Testis (tissue), 3 donors: ENCODE data around the gene OR51A4. TPM values are rescaled to one million over a fixed set of nuclear protein-coding genes. Genes with fewer than 3 reads are reported as not detected.

ENCODE experiments used
- DNase-seq: peaks from one replicate; pipeline ENCODE4 v3.0.0-alpha.2; 2019
- H3K27ac ChIP-seq, 2 donors: fragments of 200-600 bp; sonication (generic); one replicate each; pipeline ENCODE4 v1.5.1; 2019
- H3K27me3 ChIP-seq: fragments of 200-600 bp; sonication (generic); one replicate; pipeline ENCODE4 v1.5.1; 2019
- H3K36me3 ChIP-seq: fragments of 200-600 bp; sonication (generic); one replicate; pipeline ENCODE4 v1.5.1; 2017; ENCODE audit warnings: low read depth; ENCODE audit errors: missing control alignments
- H3K4me1 ChIP-seq: fragments of 200-600 bp; sonication (generic); one replicate; pipeline ENCODE4 v1.5.1; 2019
- H3K4me3 ChIP-seq, 2 donors: fragments of 200-600 bp; sonication (generic); one replicate each; pipeline ENCODE4 v1.5.1; 2017 to 2019
- H3K9me3 ChIP-seq: fragments of 200-600 bp; sonication (generic); one replicate; pipeline ENCODE4 v1.5.1; 2017
- CTCF ChIP-seq, 3 experiments: fragments of 450-650 bp in 2 of 3; fragments of 200-600 bp in 1 of 3; sonication (generic) in 1 of 3; IDR thresholded peaks; one replicate each; pipeline ENCODE4 v1.5.1; 2016 to 2019; ENCODE audit warnings: antibody characterized with exemption in 3 of 3, mild to moderate bottlenecking in 2 of 3, moderate library complexity in 1 of 3
- POLR2A ChIP-seq: fragments of 450-650 bp; IDR thresholded peaks from one replicate; pipeline ENCODE4 v1.6.1; 2017; ENCODE audit warnings: antibody characterized with exemption, mild to moderate bottlenecking, moderate library complexity
- WGBS, 2 donors: methylation state at CpG; one replicate each; pipeline ENCODE4 v1.1.5; 2018; 5-methylcytosine and 5-hydroxymethylcytosine counted together
- intact Hi-C: fragments of 100-400 bp; cut with DNase I; formaldehyde crosslinking; loops from one replicate; pipeline ENCODE4 v1.15.1; 2023; ENCODE audit warnings: low total_unique reads
- polyA plus RNA-seq: library from polyadenylated mRNA; stranded (reverse); fragments of 350-450 nt; fragmentation: Illumina TruSeq; extraction: RNeasy Lipid Tissue Mini Kit (QIAGEN cat#74804); gene quantifications from one replicate; pipeline ENCODE4 v1.2.3, GENCODE V29; 2014; ENCODE audit warnings: low read depth, low replicate concordance; ENCODE audit not compliant: insufficient read depth
- total RNA-seq, 2 donors: library from RNA; depleted of rRNA; stranded (reverse); fragments of >200 nt; gene quantifications; one replicate each; pipeline ENCODE4 v1.2.3, GENCODE V29; 2016

The OR51A4 gene
- total and polyA plus RNA-seq, 3 donors from 2014 or later: not detected

DNA sequence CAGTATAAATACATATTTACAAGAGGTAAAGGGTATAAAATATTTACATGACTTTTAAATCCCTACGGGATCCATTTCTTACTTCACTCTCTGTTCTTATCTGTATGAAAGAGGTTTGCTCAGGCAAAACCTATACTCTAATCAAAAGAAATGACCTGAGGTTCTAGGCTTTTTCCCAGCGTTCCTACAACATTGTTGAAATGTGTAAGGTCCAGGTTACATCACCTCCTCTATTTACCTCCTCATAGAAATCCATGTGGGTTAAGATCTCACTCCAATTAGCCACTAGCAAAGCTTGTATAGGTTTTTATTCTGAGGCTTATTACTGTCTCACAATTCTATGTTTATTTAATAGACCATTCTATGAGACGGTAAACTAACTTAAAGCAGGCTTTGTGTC, 35.3 kb upstream of the OR51A4 start:
- no peaks in the 10 kb centered on the region for H3K36me3 ChIP-seq
- intact Hi-C loops: no loop called here
- H3K27me3 ChIP-seq: no peaks in the 10 kb centered on the region
- H3K9me3 ChIP-seq: no peaks in the 10 kb centered on the region
- no peak for DNase-seq
- H3K4me1 ChIP-seq: no peaks in the 10 kb centered on the region
- TF ChIP-seq CTCF (IDR thresholded peaks at IDR 0.05) (no peak), POLR2A (no peak)
- H3K27ac ChIP-seq: no peak overlapping the region
- WGBS, 2 donors: 84 to 89% methylated on average over 3 of the region's 3 CpGs
- H3K4me3 ChIP-seq: no peak overlapping the region

GRCh38 chr11:4979036-4979435, 31.6 kb upstream of the OR51A4 start:
- TF ChIP-seq CTCF (IDR thresholded peaks at IDR 0.05) (no peak), POLR2A (no peak)
- no peak overlapping the region for H3K4me3 ChIP-seq
- no peaks in the 10 kb centered on the region for H3K4me1 ChIP-seq
- no peak for DNase-seq
- H3K27ac ChIP-seq: no peak overlapping the region
- 67 to 68% methylated on average over 3 of the region's 3 CpGs for WGBS, 2 donors
- no peaks in the 10 kb centered on the region for H3K36me3 ChIP-seq
- intact Hi-C loops: no loop called here
- H3K27me3 ChIP-seq: no peaks in the 10 kb centered on the region
- no peaks in the 10 kb centered on the region for H3K9me3 ChIP-seq

- Histone ChIP-seq H3K9me3 (no peaks in the 10 kb centered on the region), H3K4me1 (no peaks in the 10 kb centered on the region), H3K27me3 (no peaks in the 10 kb centered on the region), H3K27ac (no peak overlapping the region), H3K4me3 (no peak overlapping the region), H3K36me3 (no peaks in the 10 kb centered on the region)
- DNase-seq: no peak
- TF ChIP-seq CTCF (IDR thresholded peaks at IDR 0.05) (no peak), POLR2A (no peak)
- WGBS, 2 donors: 87 to 91% methylated on average over 5 of the region's 5 CpGs
- intact Hi-C loops: no loop called here
These were observed 28.0 kb upstream of the OR51A4 start for GRCh38 chr11:4975436-4975835.

GRCh38 chr11:4962816-4963215, 15.4 kb upstream of the OR51A4 start:
- Histone ChIP-seq H3K4me3 (no peak overlapping the region), H3K9me3 (no peaks in the 10 kb centered on the region), H3K27ac (no peak overlapping the region), H3K36me3 (no peaks in the 10 kb centered on the region), H3K27me3 (no peaks in the 10 kb centered on the region), H3K4me1 (no peaks in the 10 kb centered on the region)
- 48 to 55% methylated on average over 1 of the region's 1 CpG for WGBS, 2 donors
- intact Hi-C loops: no loop called here
- no peak for TF ChIP-seq CTCF (IDR thresholded peaks at IDR 0.05)
- TF ChIP-seq POLR2A: no peak
- no peak for DNase-seq

DNA sequence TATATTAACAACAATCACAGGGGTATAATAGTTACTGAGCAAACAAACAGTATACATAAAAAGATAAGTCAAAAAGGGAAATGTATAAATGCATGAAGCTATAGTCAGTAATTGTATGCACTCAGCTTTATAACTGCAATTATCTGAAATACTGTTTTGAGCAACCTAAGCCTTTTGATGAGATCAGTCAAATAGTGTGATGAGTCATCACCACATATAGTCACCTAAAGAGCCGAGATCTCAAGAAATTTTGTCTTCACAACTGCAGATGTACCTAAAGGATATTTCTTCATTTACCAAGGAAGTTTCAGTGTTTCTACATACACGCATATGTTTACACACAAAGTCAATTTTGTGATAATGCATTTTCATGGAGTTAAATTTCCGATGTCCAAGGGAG, 13.5 kb upstream of the OR51A4 start:
- intact Hi-C loops: no loop called here
- Histone ChIP-seq H3K27ac (no peak overlapping the region), H3K4me1 (no peaks in the 10 kb centered on the region), H3K36me3 (no peaks in the 10 kb centered on the region), H3K27me3 (no peaks in the 10 kb centered on the region), H3K9me3 (no peaks in the 10 kb centered on the region), H3K4me3 (no peak overlapping the region)
- DNase-seq: no peak
- no peak for TF ChIP-seq CTCF (IDR thresholded peaks at IDR 0.05)
- no peak for TF ChIP-seq POLR2A
- 92 to 94% methylated on average over 3 of the region's 3 CpGs for WGBS, 2 donors
